HG03060 (cell line): ENCODE results near the gene LRCH1.

Experiments used
- ATAC-seq: cut with Tn5 transposase; IDR thresholded peaks from one replicate; pipeline ENCODE4 v1.9.1; 2021; ENCODE audit warnings: low read depth, moderate number of reproducible peaks; ENCODE audit not compliant: unreplicated experiment

LRCH1 gene

DNA sequence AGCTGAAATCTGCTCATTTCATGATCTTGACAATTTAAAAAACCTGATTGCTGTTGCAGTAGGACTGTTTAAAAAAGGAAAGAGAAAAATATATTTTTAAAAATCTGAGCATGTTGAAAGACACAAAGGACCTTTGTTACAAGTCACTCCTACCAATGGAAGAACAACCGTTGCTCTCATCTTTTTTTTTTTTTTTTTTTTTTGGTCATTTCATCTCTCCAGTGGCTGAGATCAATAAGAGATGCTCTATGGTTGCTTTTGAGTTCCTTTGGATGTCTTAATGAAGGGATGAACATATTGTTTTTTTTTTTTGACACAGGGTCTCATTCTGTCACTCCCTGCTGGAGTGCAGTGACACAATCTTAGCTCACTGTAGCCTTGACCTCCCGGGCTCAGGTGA is 29.2 kb downstream of the LRCH1 start:
- no peak for ATAC-seq

GRCh38 chr13:46586751-46587514 is 34.0 kb downstream of the LRCH1 start:
- ATAC-seq, result no peak

- peak; percentile 69 for ATAC-seq
These were observed 34.9 kb downstream of the LRCH1 start for GRCh38 chr13:46587807-46588418.

DNA sequence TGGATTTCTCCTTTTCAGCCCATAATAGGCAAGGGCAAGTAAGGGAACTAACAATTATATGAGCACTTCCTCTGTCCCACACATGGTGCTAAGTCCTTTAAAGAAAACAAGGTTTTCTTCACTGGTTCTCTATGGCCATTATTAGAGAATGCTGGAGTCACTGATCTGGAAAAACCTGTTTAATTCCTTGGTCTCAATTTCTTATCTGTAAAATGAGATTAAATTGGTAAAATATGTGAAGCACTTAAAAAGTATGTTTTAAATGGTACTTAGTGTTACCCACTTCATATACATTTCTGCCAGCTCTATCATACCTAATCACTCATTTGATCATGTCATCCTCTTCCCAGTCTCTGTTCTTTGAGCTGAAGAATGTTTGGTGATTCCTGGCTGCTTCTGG is 39.4 kb downstream of the LRCH1 start:
- ATAC-seq, result no peak

- peak; percentile 35 for ATAC-seq
These were observed 40.4 kb downstream of the LRCH1 start for GRCh38 chr13:46593398-46593797.

DNA sequence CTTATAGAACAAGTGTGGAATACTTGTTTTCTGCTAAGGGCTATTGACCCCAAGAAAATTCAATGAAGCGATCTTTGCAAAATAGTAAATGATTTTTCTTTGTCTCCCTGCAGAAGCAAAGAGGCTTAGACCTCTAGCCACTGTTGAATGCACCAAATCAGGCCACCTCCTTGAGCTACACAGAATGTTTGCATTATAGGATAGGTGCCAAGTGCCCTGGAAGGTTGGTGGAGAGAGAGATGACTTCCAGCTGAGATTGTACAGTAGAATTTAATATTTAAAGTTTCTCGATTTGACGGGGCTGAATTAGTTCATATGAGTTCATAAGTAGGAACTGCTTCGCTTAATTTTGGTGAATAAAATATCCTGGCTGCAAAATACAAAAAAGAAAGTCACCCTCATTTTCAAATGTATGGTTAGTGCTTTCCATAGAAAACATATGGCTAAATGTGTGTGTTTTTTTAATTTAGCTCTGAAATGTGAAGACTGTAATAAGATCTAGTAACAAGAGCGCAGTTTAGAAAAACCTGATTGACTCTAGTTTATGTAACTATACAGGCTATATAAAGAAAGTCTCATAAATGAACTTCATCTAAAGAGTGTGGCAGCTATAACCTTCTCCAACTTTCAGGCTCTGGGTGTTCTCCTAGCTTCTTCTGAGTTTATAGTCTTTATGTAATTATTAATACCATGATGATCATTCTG is 41.6 kb downstream of the LRCH1 start:
- ATAC-seq, result no peak

DNA sequence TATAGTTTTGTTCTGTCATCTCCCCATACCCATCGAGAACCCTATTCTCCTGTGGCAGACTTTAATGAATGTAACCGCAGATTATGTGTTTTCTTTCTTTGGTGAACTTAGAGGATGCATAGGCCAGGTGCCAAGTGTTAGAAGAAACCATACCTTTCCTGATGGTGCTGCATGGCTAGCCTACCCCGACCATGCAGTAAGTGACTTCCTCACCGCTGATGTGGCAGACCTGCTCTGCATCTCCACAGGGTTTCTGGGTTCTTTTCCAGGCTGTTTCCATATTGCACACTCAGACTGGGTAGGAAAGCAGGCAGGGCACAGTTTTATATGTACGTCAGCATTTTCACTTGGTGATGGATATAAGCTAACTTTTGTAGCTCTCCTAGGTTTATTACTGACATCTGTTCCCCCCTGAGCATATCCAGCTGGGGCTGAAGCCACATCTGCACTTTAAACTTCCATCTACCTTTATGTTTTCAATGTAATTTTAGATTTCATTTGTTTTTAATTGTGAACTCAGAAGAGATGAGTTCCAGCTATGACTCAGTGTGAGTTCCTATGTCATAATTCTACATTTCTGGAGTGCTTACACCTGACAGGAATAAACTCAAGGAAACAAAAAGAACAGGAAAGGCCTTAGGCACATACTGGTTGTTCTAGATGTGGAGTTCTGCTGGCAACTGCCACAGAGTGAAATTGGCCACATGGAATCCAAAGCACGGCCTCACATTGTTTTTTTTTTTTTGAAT is 42.3 kb downstream of the LRCH1 start:
- ATAC-seq, result no peak

DNA sequence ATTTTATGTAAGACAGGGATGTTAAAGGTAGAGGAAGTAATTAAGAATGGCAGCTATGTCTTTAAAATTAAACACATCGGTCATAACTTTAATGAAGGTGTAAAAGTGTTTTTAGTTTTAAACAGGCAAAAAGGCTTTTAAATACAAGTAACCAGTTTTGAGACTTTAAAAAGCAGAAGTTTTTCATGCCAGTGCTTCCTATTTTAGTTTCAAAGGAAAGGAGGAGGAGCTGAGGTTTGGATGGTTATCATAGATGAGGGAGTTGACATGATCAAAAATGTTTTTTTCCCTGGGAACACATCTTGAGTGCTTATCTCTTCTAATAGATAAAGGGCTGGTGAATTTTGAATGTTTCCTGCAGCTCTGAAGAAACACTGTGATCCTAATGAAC is 42.9 kb downstream of the LRCH1 start:
- no peak for ATAC-seq

DNA sequence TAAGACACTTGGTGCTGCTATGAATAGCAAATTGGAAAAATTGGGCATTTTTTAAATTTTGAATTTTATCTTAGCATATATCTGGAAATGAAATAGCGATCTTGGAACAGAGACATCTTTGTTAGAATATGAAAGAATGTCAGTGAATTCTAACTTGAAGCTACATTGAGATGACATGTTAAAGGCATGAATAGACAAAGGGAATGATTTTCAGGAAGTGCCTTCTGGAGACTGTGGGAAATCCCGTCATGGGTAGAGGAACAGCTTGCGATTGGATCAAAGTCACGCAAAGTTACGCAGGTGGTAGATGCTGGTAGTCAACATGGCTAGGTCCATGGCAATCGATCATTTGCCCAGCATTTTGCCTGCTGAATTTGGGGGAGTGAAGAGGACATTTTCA is 43.5 kb downstream of the LRCH1 start:
- ATAC-seq, result no peak

DNA sequence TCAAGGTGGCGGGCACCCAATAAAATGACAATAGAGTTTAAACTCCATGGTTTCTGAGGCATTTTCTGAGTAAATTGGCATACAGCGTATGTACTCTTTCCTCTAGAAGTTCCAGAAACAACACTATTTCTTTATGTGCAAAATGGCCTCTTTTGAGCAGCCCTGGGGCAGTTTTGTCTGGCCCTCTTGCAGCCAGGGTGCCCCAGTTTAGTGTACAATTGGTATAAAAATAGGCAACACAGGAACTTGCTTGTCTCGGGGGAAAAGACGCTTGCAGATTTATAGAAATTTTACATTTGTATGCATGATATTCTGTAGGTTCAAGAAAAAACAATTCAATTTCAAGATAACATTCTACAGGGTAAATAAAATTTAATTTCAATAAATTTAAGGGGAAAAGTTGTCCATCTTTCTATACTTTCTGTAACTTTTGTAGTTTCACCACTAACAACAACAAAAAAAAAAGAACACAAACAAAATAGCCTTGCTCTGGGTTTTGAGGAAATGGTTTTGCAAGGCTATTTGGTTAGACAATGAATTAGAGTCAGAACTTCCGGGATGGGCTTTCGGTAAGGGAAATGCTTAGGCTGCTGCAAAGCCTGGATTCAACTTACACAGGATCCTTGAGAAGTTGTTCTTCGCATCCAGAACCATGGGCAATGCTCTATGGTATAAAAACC is 45.3 kb downstream of the LRCH1 start:
- ATAC-seq, result no peak

DNA sequence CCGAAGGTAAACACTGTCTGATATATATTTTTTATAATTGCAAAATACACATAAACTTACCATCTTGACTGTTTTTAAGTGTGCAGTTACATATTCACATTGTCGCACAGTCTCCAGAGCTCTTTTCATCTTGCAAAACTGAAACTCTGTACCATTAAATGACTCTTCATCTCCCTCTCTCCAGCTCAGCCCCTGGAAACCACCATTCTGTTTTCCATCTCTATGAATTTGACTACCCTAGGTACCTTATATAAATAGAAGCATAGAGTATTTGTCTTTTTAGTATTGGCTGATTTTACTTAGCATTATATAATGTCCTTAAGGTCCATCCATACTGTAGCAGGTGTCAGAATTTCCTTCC is 45.8 kb downstream of the LRCH1 start:
- ATAC-seq, result no peak

DNA sequence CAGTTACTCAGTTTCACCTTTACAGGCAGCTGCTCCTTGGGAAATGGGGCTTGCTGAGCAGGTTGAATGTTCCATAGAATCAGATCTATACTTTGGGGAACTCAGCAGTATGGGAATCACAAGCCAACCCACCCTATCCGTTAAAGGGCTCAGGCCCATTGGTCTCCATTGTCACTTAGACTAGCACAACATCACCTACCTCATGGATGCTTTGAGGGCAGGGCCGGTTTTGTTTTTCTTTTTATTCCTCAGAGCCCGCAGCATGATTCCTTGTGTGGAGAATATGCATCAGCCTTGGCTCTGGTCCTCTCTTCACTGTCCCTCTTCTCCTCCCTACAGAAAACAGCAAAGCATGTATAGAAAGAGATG is 48.0 kb downstream of the LRCH1 start:
- ATAC-seq, result no peak

- ATAC-seq, result no peak
These were observed 49.6 kb downstream of the LRCH1 start for GRCh38 chr13:46602531-46602930.

DNA sequence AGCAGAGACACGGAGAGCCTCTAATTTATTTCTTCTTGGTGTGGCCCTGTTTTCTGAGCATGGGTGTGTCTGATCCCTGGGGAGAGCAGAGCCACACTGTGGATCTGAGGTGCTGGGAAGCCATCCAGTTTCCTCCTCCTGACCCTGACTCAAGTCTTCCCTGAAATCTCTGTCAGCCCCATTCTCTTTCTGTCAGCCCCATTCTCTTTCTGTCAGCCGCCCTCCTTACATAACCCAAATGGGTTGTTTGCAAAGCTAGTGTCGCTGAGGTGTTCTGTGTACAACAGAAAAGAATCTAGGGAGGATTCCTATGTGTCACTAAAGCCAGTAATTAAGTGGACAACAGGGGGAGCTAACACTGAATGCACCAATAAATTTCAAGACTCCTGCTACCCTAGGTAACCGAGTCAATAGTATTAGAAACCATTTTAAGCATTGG is 50.2 kb downstream of the LRCH1 start:
- ATAC-seq, result no peak

DNA sequence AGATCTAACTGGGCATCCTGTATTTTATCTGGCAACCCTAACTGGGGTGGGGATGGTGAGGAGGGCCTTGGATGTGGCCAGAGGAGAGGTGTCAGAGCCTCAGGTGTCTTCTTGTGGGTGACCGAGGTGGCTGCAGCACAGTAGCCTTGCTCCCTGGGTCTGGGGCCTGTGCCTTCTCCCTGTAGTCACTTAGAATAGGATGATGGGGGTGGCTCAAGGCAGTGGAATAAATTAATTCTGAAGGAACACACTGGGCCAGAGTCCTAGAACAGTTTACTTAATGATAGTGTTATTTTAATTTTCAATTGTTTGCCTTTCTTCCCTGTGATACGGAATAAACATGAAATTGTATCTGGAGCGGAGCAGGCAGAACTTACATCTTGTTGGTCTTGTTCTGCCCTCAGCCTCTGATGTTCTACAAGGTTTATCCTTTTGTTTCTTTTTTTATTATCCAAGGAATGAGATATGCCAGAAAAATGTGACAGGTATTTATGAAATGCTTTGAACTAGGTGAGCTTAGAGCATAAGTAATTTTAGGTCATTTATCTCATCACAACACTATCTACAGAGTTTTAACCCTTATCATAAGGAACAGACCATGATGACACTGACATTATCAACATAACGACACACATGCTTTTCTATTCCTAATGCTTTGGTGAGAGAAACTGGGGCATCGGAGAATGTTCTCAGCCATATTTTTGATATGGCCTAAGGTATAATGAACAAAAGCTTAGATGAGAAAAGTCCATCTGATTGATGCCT is 51.4 kb downstream of the LRCH1 start:
- ATAC-seq, result no peak

DNA sequence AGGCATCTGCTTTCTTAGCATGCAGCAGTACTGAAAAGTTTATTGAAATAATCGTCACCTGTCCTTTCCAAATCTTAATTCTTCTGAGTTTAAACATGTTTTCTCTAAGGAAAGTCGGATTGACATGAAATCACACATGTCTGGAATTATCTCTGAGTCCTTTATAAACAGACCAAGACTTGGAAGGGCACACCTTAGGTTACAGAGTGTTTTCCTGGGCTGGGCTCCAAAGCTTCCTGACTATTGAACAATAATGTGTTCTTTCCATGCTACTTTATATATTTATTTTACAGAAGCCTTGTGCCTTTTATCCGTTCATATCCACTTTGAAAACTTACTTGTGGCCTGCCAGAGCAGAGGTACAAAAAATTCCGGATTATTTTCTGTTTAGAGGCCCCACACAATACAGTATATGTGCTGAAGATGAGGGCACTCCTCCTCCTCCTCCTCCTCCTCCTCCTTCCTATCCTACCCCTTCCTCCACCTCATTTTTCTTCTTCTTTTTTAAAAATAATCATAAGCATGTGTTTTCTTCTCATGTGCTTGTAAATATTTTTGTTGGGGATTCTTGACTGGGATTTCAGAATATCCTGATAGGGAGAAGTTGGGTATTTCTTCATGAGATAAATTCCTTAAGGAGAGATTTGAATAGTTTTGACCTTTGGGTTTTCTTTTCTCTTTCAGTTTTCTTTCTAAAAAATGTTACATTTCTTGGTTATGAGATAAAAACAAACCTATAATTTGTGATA is 52.3 kb downstream of the LRCH1 start:
- no peak for ATAC-seq

DNA sequence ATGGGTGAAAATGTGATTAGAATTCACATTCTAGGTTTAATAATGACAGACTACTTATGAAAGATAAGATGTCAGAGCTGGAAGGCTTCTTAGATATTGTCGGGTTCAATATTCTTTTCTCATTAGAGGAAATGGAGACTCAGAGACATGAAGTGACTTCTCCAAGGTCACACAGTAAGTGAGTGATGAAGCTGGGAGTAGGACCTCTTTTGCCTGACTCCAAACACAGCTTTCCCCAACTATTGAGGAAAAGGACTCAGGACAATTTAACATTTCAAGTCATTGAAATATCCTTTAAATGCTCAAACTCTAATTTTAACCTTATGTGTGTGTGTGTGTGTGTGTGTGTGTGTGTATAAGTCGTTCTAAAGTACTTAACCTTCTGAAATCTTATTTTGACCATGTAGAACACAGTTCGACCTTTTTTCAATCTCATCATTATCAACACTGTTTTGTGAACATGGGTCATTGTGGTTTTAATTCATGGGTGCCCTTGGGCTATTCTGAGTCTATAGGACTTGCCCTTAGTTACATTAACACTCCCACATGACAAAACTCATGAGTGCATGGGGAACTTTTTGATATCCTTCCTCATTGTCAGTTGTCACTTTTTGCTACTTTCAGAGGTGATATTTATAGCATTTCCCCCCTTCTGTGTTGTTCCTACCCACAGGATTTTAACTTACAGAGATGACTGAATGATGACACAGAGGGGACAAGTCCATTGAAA is 53.0 kb downstream of the LRCH1 start:
- ATAC-seq, result peak; percentile 45

GRCh38 chr13:46606970-46607369 is 54.0 kb downstream of the LRCH1 start:
- ATAC-seq, result no peak
